Karpas-422 (cell line): Measurements from ENCODE around the gene LIMD2. TPM values are rescaled to one million over a fixed set of nuclear protein-coding genes. Genes with fewer than 3 reads are reported as not detected.
A peak's percentile ranks its signal among the peaks of the same experiment; 100 is the strongest.

ENCODE experiments used
- DNase-seq: peaks from one replicate; pipeline ENCODE4 v3.0.0-alpha.2; 2015
- H2AFZ ChIP-seq: fragments of 200-600 bp; sonication (generic); 2 replicates; pipeline ENCODE4 v1.6.1; 2014; ENCODE audit warnings: antibody characterized with exemption, low read length, mixed read lengths
- H3K27ac ChIP-seq: fragments of 200-600 bp; sonication (generic); 2 replicates; pipeline ENCODE4 v1.5.1; 2014; ENCODE audit warnings: mild to moderate bottlenecking, low read length, moderate library complexity
- H3K27me3 ChIP-seq: fragments of 200-600 bp; sonication (generic); 2 replicates; pipeline ENCODE4 v1.6.1; 2014; ENCODE audit warnings: low read length, mixed read lengths
- H3K36me3 ChIP-seq: fragments of 200-600 bp; sonication (generic); 2 replicates; pipeline ENCODE4 v1.6.1; 2014; ENCODE audit warnings: low read length, mixed read lengths; ENCODE audit not compliant: insufficient read depth
- H3K4me1 ChIP-seq: fragments of 200-600 bp; sonication (generic); 2 replicates; pipeline ENCODE4 v1.6.1; 2014; ENCODE audit warnings: mild to moderate bottlenecking, low read length, mixed read lengths
- H3K4me2 ChIP-seq: fragments of 200-600 bp; sonication (generic); 2 replicates; pipeline ENCODE4 v1.6.1; 2014; ENCODE audit warnings: low read length, low read depth, mild to moderate bottlenecking; ENCODE audit not compliant: poor library complexity, severe bottlenecking
- H3K4me3 ChIP-seq: fragments of 200-600 bp; sonication (generic); 2 replicates; pipeline ENCODE4 v1.5.1; 2014; ENCODE audit warnings: mild to moderate bottlenecking, antibody characterized with exemption, low read length, mixed read lengths
- H3K79me2 ChIP-seq: fragments of 200-600 bp; sonication (generic); 2 replicates; pipeline ENCODE4 v1.6.1; 2014; ENCODE audit warnings: mild to moderate bottlenecking, low read length, mixed read lengths
- H3K9ac ChIP-seq: fragments of 200-600 bp; sonication (generic); 2 replicates; pipeline ENCODE4 v1.6.0; 2014; ENCODE audit warnings: low read length
- H3K9me2 ChIP-seq: fragments of 200-600 bp; sonication (generic), shearing (Covaris generic); replicated peaks from 2 replicates; pipeline ENCODE4 v1.6.0; 2014; ENCODE audit warnings: mild to moderate bottlenecking, low read length, moderate library complexity; ENCODE audit not compliant: insufficient read depth
- H3K9me3 ChIP-seq: fragments of 300-700, 200-600 bp; sonication (generic); 2 replicates; pipeline ENCODE4 v1.6.1; 2014; ENCODE audit warnings: low read length, mixed read lengths
- H4K20me1 ChIP-seq: fragments of 200-600 bp; sonication (generic); 2 replicates; pipeline ENCODE4 v1.6.1; 2014; ENCODE audit warnings: mild to moderate bottlenecking, antibody characterized with exemption, low read length, low read depth; ENCODE audit not compliant: insufficient read depth
- total RNA-seq: library from RNA; depleted of rRNA; stranded (reverse); fragments of >200 nt; shearing (Covaris generic); gene quantifications from 2 replicates; pipeline ENCODE4 v1.2.3, GENCODE V29; 2014; ENCODE audit warnings: low replicate concordance

LIMD2 gene
- total RNA-seq, 1 experiment from 2014 or later: 200 TPM

DNA sequence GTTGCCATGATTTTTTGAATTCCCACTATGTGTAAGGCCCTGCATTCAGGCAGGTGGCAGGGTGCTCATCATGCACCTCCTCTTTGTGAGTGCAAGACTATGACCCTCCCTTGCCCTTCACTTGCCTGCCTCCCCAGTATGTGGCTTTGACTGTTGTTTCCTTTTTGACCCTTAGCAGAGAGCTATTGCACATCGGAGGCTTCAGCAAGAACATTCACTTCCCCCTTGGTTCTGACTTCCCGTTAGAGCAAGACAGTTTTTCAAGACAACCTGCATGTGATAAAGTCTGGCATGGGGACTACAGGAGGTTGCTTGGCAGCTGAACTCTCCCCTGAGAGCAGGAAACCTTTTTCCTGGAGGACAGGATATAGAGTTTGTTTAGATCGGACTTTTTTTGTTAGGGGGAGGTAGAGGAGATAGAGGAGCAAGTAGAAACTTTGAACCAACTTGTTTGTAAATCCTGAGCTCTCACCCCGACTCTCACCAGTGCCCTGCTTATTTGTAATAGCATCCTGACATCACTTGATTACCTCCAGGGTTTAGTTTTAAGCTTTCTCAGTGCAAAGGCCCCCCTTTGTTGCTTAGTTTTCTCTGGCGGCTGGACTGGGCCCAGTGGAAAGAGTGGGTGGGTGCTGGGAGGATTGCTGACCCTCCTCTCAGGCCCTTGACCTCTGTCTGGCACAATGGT lies 34.3 kb downstream of the LIMD2 start:
- Histone ChIP-seq H3K4me3 (no peak overlapping the region), H3K4me1 (peaks cover 35% of the 10 kb centered on the region), H3K9ac (peak overlapping the region; percentile 17; the same call in 1 of the 2 replicates), H3K9me3 (no peaks in the 10 kb centered on the region), H3K27me3 (no peaks in the 10 kb centered on the region), H3K9me2 (no peaks in the 10 kb centered on the region), H3K4me2 (peak overlapping the region; percentile 0), H3K36me3 (peaks cover 8% of the 10 kb centered on the region; the same call in 1 of the 2 replicates), H3K27ac (peak overlapping the region; percentile 69), H3K79me2 (peaks cover 2% of the 10 kb centered on the region; the same call in 1 of the 2 replicates), H4K20me1 (no peaks in the 10 kb centered on the region), H2AFZ (peak overlapping the region; percentile 24; the same call in 1 of the 2 replicates)
- DNase-seq: peak; percentile 76

DNA sequence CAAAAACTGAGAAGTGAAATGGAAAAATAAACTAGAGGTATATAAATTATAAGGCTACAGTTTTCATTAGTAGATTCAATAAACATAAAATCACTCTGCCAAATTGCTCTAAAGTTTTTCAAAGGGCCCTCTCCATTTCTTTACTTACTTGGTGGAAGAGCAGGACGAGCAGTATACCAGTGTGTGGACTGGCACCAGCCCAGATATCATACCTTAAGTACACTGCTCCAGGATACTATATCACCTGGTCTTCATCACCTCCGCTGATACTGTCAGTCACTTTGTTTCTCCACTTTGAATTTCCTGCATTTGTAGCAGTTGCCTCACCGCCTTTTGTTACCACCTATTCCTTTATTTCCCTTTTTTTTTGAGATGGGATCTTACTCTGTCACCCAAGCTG lies 40.1 kb downstream of the LIMD2 start:
- peaks cover 4% of the 10 kb centered on the region for H3K4me1 ChIP-seq
- H3K9ac ChIP-seq: no peak overlapping the region
- no peaks in the 10 kb centered on the region for H3K27me3 ChIP-seq
- no peak overlapping the region for H3K27ac ChIP-seq
- no peak overlapping the region for H2AFZ ChIP-seq
- no peaks in the 10 kb centered on the region for H4K20me1 ChIP-seq
- H3K4me3 ChIP-seq: no peak overlapping the region
- H3K79me2 ChIP-seq: peaks cover 2% of the 10 kb centered on the region; the same call in 1 of the 2 replicates
- no peaks in the 10 kb centered on the region for H3K9me3 ChIP-seq
- H3K4me2 ChIP-seq: no peak overlapping the region
- peaks cover 9% of the 10 kb centered on the region; the same call in 1 of the 2 replicates for H3K36me3 ChIP-seq
- DNase-seq: no peak
- H3K9me2 ChIP-seq: no peaks in the 10 kb centered on the region

DNA sequence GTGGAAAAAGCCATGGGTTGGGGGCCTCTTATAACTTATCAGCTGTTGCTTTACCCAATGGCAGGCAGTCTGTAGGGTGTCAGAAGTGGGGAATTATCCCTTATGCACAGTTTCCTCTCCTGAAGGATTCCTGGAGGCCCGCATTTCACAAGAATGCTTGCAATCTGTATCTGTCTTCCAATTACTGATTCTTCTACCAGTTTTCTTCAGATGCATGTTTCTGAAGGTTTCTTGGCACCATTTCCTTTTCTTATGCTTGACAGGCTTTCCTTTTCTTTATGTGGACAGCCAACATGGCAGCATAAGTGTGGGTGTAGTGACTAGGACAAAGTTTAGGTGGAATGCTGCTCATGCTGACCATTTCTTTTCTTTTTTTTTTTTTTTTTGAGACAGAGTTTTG lies 41.6 kb downstream of the LIMD2 start:
- H3K9me3 ChIP-seq: no peaks in the 10 kb centered on the region
- no peaks in the 10 kb centered on the region for H3K9me2 ChIP-seq
- no peak overlapping the region for H3K4me2 ChIP-seq
- no peak overlapping the region for H3K9ac ChIP-seq
- H3K4me1 ChIP-seq: no peaks in the 10 kb centered on the region
- H3K79me2 ChIP-seq: 0 out of 2 replicates have a peak, but pooled peaks cover 2% of the 10 kb centered on the region
- H4K20me1 ChIP-seq: no peaks in the 10 kb centered on the region
- H3K27me3 ChIP-seq: no peaks in the 10 kb centered on the region
- H3K27ac ChIP-seq: no peak overlapping the region
- H3K4me3 ChIP-seq: no peak overlapping the region
- no peak for DNase-seq
- H3K36me3 ChIP-seq: peaks cover 10% of the 10 kb centered on the region; the same call in 1 of the 2 replicates
- no peak overlapping the region for H2AFZ ChIP-seq

DNA sequence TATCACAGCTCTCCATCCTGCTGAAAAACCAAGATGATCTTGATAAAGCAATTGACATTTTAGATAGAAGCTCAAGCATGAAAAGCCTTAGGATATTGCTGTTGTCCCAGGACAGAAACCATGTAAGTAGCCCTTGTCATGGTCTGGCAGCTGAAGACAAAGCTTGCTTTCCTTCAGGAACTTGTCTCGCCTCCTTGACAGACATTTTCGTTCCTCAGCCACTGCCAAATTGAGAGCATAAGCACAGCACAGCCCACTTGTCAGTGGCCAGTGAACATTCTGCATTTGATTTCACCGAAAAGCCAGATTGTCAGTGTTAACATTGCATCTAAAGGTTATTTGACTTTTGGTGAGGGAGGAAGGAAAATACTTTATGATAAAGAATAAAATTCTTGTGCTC lies 42.1 kb downstream of the LIMD2 start:
- Histone ChIP-seq H3K4me1 (peaks cover 1% of the 10 kb centered on the region; the same call in 1 of the 2 replicates), H3K36me3 (peaks cover 14% of the 10 kb centered on the region; the same call in 1 of the 2 replicates), H3K9ac (no peak overlapping the region), H3K9me3 (no peaks in the 10 kb centered on the region), H3K9me2 (no peaks in the 10 kb centered on the region), H2AFZ (no peak overlapping the region), H3K4me3 (no peak overlapping the region), H3K27ac (no peak overlapping the region), H3K27me3 (no peaks in the 10 kb centered on the region), H3K4me2 (no peak overlapping the region), H4K20me1 (no peaks in the 10 kb centered on the region), H3K79me2 (0 out of 2 replicates have a peak, but pooled peaks cover 2% of the 10 kb centered on the region)
- DNase-seq: no peak

- H3K9me3 ChIP-seq: no peaks in the 10 kb centered on the region
- peaks cover 4% of the 10 kb centered on the region; the same call in 1 of the 2 replicates for H3K4me1 ChIP-seq
- no peaks in the 10 kb centered on the region for H3K27me3 ChIP-seq
- H2AFZ ChIP-seq: no peak overlapping the region
- H4K20me1 ChIP-seq: no peaks in the 10 kb centered on the region
- H3K36me3 ChIP-seq: peaks cover 12% of the 10 kb centered on the region; the same call in 1 of the 2 replicates
- no peak overlapping the region for H3K27ac ChIP-seq
- H3K9ac ChIP-seq: no peak overlapping the region
- H3K79me2 ChIP-seq: peaks cover 6% of the 10 kb centered on the region; the same call in 1 of the 2 replicates
- no peak overlapping the region for H3K4me3 ChIP-seq
- H3K9me2 ChIP-seq: no peaks in the 10 kb centered on the region
- H3K4me2 ChIP-seq: no peak overlapping the region
- no peak for DNase-seq
These were observed 46.9 kb downstream of the LIMD2 start for GRCh38 chr17:63653050-63653449.

DNA sequence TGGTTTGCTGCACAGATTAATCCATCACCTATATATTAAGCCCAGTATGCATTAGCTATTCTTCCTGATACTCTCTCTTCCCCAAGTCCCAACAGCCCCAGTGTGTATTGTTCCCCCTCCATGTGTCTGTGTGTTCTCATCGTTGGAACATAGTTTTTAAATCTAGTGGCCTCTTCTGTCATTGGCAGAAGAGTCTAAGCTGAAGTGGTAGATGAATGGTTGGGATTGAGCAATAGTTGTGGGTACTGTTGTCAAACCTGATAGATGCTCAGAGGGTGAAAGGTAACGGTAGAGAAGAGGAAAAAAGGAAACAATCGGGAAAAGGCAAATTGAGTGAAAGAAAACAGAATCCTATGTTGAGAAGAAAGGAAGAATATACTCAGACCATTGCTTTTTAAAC lies 47.8 kb downstream of the LIMD2 start:
- no peak overlapping the region for H3K27ac ChIP-seq
- H3K4me2 ChIP-seq: no peak overlapping the region
- no peak overlapping the region for H2AFZ ChIP-seq
- no peak overlapping the region for H3K4me3 ChIP-seq
- H3K9me3 ChIP-seq: no peaks in the 10 kb centered on the region
- no peaks in the 10 kb centered on the region for H4K20me1 ChIP-seq
- peaks cover 4% of the 10 kb centered on the region; the same call in 1 of the 2 replicates for H3K4me1 ChIP-seq
- H3K9me2 ChIP-seq: no peaks in the 10 kb centered on the region
- H3K36me3 ChIP-seq: peaks cover 5% of the 10 kb centered on the region; the same call in 1 of the 2 replicates
- no peak for DNase-seq
- H3K9ac ChIP-seq: no peak overlapping the region
- H3K27me3 ChIP-seq: no peaks in the 10 kb centered on the region
- peaks cover 4% of the 10 kb centered on the region; the same call in 1 of the 2 replicates for H3K79me2 ChIP-seq

DNA sequence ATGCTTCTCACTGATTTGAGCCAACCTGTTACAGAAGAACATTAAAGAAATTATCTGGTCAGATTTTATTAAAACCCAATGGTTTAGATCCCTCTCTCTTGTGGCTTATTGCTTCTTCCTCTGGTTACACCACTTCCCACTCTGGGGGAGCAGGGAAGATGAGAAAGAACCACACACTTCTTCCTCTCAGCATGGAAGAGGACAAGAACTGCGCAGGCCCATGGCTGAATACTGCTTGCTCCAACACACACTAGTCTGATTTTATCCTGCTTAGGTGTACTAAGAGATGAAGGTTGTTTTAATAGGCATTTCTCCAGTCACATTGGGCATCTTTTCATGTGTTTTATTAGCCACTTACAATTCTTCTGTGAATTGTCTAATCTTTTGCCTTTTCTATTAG lies 50.1 kb downstream of the LIMD2 start:
- Histone ChIP-seq H3K4me1 (peaks cover 20% of the 10 kb centered on the region), H3K36me3 (peaks cover 5% of the 10 kb centered on the region; the same call in 1 of the 2 replicates), H3K4me2 (no peak overlapping the region), H3K27me3 (no peaks in the 10 kb centered on the region), H3K4me3 (no peak overlapping the region), H4K20me1 (no peaks in the 10 kb centered on the region), H3K9ac (no peak overlapping the region), H2AFZ (no peak overlapping the region), H3K27ac (no peak overlapping the region), H3K79me2 (peaks cover 4% of the 10 kb centered on the region; the same call in 1 of the 2 replicates), H3K9me3 (no peaks in the 10 kb centered on the region), H3K9me2 (no peaks in the 10 kb centered on the region)
- no peak for DNase-seq

DNA sequence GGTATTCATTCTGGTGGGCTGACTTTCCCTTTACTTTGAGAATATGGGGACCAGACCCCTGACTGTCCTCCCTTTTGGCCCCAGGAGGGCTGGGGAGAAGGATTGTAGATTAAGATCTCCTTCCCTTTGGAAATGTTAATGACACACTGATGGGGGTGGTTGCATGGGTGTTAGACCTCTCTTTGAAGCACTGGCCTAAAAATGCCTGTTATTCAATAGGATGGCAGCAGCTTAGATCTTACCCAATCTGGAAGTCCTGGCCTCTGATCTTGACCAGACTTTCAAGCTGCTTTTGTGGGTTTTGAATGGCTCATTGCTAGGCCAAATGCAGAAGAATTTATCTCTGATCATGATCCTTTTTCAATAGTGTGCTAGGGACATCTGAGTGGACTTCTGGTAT lies 52.0 kb downstream of the LIMD2 start:
- DNase-seq: no peak
- no peaks in the 10 kb centered on the region for H4K20me1 ChIP-seq
- no peaks in the 10 kb centered on the region for H3K9me3 ChIP-seq
- no peak overlapping the region for H3K4me2 ChIP-seq
- no peak overlapping the region for H3K4me3 ChIP-seq
- no peaks in the 10 kb centered on the region for H3K9me2 ChIP-seq
- no peaks in the 10 kb centered on the region for H3K27me3 ChIP-seq
- H3K4me1 ChIP-seq: peaks cover 20% of the 10 kb centered on the region
- H3K79me2 ChIP-seq: peaks cover 4% of the 10 kb centered on the region; the same call in 1 of the 2 replicates
- H3K36me3 ChIP-seq: no peaks in the 10 kb centered on the region
- H2AFZ ChIP-seq: no peak overlapping the region
- no peak overlapping the region for H3K27ac ChIP-seq
- H3K9ac ChIP-seq: no peak overlapping the region
